NCI-H524 (cell line): Measurements from ENCODE around the gene ZG16.

Experiments
- DNase-seq, 2 experiments: peaks; one replicate each; lab custom pipeline; 2025; lab: John Stamatoyannopoulos, UW

The ZG16 gene

GRCh38 chr16:29809850-29810698 is 32.0 kb downstream of the ZG16 start:
- DNase-seq, result no peak

DNA sequence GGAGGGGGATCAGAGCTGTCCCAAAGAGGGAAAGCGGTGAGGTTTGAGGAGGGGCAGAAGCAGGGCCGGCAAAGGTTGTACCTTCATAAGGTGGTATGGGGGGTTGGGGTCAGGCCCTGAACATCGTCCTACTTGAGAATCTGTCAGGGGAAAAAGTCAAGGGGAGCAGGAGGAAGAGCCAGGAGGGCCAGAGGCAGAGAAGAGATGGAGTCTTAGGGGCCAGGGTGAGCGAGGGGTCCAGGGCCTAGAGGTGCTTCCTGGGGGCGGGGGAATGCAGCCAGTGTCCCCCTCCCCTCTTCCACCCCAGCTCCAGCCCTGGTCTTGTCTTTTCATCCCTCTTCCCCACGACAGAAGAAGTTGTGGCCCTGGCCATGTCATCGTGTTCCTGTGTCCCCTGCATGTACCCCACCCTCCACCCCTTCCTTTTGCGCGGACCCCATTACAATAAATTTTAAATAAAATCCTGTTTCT is 32.7 kb downstream of the ZG16 start:
- DNase-seq, result peak in 1 of 2 experiments; percentile 49

DNA sequence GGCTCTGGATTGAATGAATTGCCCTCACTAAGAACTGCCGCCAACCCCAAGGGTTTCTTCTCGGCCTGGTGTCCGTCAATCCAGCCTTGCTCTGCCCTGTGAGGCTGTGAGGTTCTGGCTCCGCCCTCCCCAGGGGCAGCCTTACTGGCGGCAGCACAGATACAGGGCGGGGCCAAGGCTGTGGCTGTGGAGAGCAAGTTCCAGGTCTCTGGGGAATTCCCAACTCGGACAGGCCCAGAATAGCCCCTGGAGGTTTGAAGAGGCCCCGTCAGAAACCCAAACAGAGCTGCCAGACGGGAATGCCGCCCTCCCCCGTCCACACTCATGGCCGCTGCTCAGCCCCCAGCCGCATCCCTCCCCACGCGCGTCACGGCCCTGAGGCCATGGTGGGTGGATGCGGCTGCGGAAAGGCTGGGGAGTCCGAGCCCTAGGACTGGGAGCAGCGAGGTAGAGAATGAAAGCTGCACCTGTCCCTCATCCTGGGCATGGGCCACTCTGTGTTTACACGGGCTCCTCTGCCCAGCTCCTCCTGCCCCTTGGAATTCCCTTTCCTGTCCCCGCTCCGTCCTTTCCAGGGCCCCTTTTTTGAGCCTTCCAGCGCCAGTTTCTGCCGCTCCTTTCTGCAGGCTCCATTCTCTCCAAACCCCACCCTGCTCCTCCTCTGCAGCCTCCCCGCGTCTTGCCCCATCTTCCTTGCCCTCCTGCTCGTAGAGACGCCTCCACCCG is 33.3 kb downstream of the ZG16 start:
- peak; percentile 90 to 98 for DNase-seq

DNA sequence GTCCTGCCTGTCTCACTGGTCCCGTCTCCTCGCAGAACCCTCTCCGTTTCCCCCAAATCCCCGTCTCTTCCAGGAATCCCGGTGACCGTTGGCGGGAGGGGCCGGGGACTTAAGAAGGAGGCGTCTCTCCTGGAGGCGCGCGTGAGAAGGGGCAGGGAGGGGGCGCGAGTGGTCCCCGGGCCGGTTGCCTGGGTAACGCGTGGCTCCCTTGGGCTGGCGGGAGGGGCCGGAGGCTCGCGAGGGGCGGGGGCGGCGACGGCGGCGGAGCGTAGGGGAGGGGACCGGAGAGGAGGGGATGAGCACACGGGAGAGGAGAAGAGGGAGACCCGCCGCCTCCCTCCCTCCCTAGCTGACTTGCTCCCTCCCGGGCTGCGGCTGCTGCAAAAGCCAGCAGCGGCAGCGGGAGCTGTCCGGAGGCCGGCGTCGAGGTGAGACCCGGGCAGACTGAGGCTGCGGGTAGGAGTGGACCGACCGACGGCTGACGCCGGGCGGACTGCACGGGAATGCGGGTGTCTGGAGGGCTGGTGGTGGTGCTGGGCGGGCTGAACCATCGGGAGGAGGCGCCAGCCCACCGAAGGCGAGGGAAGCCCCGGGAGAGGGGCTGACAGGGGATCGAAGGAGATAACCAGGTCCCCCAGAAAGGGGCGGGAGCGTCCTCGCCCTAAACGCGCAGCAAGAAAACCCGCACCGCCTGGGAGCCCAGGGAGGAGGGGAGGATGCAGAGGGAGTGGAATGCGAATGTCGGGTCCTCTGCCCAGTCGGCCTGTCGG is 34.0 kb downstream of the ZG16 start, which contains the start of gene PRRT2:
Gene PRRT2, plus strand, starts transcription at position 298 of the 770 bp plus-strand sequence. CDS start 862 bp downstream, outside the sequence.
- peak; percentile 88 to 93 for DNase-seq

- no peak for DNase-seq
Observed at GRCh38 chr16:29812754-29813643, 34.9 kb downstream of the ZG16 start.

- no peak for DNase-seq
Observed at GRCh38 chr16:29813644-29814562, 35.8 kb downstream of the ZG16 start.

- no peak for DNase-seq
Observed at GRCh38 chr16:29814592-29814991, 36.5 kb downstream of the ZG16 start.

GRCh38 chr16:29815032-29815721 is 37.1 kb downstream of the ZG16 start:
- no peak for DNase-seq

DNA sequence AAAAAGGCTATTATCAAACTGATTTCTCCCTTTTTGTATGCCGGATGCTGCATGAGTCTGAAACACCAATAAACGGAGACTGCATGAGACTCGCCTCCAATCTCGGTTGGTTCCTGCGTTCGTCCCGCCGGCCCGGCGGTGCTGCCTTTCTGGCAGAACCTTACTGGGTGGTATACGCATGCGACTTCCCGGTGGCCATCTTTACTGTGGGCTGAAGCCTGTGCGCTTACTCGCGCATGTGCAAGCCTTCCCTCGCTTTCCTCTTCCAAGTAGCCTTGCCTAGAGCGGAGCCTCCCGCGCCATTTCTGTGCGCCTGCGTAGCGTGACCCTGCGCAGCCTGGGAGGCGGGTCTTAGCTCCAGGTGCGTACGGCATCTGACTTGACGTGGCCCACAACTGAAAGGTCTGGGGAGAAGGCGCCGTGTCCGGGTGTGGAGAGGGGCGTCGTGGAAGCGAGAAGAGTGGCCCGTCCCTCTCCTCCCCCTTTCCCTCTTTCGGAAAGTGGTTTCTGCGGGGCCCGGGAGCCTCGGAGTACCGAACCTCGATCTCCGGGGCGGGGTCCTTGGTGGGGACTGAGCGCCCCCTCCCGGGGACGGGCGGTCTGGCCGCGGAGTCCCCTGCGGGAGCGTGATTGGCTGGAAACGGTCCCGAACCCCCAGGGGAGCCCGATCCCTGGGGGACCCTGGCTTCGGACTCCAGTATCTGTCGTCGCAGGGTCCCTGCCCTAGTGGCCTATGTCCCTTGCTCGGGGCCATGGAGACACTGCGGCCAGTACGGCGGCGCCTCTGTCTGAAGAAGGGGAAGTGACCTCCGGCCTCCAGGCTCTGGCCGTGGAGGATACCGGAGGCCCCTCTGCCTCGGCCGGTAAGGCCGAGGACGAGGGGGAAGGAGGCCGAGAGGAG is 38.0 kb downstream of the ZG16 start, which contains the start of gene PAGR1:
Gene PAGR1, plus strand, starts transcription at position 360 of the 901 bp plus-strand sequence. Its CDS starts 374 bp downstream, at position 734.
- peak; percentile 98 to 100 for DNase-seq

DNA sequence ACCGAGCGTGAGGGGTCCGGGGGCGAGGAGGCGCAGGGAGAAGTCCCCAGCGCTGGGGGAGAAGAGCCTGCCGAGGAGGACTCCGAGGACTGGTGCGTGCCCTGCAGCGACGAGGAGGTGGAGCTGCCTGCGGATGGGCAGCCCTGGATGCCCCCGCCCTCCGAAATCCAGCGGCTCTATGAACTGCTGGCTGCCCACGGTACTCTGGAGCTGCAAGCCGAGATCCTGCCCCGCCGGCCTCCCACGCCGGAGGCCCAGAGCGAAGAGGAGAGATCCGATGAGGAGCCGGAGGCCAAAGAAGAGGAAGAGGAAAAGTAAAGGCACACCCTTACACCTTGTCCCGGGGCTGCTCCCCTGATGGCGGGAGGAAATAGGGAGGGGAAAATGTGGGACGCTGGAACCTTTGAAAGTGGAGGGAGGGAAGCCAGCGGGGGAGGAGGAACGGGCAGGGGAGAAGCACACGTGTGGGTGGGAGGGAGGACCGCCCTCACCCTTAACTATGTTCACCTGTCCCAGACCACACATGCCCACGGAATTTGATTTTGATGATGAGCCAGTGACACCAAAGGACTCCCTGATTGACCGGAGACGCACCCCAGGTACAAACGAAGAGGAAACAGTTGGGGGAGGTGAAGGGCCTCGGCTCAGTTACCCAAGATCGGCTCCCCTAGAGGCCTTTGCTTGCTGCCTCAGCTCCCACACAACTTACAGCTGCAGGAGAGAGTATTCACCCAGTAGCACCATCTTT is 38.8 kb downstream of the ZG16 start:
- peak; percentile 71 to 76 for DNase-seq

GRCh38 chr16:29818082-29818481 is 40.0 kb downstream of the ZG16 start:
- no peak for DNase-seq

DNA sequence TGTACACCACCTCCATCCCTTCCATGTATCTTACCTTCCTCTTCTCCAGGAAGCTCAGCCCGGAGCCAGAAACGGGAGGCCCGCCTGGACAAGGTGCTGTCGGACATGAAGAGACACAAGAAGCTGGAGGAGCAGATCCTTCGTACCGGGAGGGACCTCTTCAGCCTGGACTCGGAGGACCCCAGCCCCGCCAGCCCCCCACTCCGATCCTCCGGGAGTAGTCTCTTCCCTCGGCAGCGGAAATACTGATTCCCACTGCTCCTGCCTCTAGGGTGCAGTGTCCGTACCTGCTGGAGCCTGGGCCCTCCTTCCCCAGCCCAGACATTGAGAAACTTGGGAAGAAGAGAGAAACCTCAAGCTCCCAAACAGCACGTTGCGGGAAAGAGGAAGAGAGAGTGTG is 41.5 kb downstream of the ZG16 start:
- peak; percentile 35 to 53 for DNase-seq

DNA sequence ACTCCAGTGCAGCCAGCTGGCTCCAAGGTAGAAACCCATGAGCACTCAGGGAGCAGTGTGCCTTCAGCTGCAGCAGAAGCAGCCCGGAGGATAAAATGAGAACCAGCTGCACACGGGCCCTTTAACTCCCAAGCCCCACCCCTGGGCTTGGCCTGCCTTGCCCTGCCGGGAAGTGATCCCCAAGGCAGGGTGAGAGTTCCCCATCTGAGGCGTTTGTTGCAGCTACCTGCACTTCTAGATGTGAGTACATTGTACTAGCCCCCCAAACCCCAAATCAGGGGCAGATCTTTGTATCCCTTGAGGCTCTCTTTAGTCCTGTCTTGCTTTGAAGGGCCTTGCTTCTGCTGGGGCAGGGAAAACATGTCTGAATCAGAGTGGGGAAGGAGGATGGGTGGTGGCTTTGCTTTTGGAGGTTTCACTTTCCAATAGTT is 42.2 kb downstream of the ZG16 start, which contains the start of gene MVP:
Gene MVP, plus strand, starts transcription at position 192 of the 431 bp plus-strand sequence. CDS start 10,088 bp downstream, outside the sequence.
- peak; percentile 97 to 98 for DNase-seq

GRCh38 chr16:29820730-29821642 is 42.9 kb downstream of the ZG16 start:
- peak; percentile 50 to 61 for DNase-seq

DNA sequence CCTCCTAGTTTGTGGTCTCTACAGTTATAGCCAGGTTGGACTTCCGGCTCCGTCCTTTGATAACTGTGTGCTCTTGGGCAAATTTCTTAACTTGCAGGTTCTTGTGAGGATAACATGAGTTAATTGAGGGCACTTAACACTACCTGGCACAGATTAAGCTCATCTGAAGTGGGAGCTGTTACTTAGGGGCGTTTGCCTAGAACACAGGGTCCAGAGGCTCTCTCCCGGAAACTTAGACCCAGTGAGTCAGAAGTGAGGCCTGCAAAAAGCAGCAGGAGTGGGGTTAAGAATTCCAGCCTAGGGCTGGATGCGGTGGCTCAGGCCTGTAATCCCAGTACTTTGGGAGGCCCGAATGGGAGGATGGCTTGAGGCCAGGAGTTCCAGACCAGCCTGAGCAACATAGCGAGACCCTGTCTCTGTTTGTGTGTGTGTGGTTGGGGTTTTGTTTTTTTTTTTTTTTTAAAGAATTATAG is 43.6 kb downstream of the ZG16 start:
- DNase-seq, result peak; percentile 58 to 82

- DNase-seq, result no peak
Observed at GRCh38 chr16:29824589-29825144, 46.6 kb downstream of the ZG16 start.
